AG09309 (cell line): ENCODE results near the gene TNNT2.

Source experiments
- DNase-seq: peaks from one replicate; pipeline ENCODE4 v3.0.0-alpha.2; 2010; ENCODE audit warnings: low read depth
- H3K4me3 ChIP-seq: 2 replicates; pipeline ENCODE4 v1.5.1; 2011; ENCODE audit warnings: mild to moderate bottlenecking, low read depth, low read length, moderate library complexity; ENCODE audit not compliant: control insufficient read depth
- CTCF ChIP-seq: IDR thresholded peaks from 2 replicates; pipeline ENCODE4 v1.5.1; 2011; ENCODE audit warnings: mild to moderate bottlenecking, low read depth, low read length, inconsistent platforms; ENCODE audit not compliant: insufficient read depth, control insufficient read depth; ENCODE audit errors: missing control alignments

TNNT2 gene

GRCh38 chr1:201335174-201335870 lies 42.2 kb downstream of the TNNT2 start:
- no peak for TF ChIP-seq CTCF
- DNase-seq = no peak
- no peak overlapping the region for H3K4me3 ChIP-seq

GRCh38 chr1:201334325-201335173 lies 42.9 kb downstream of the TNNT2 start:
- H3K4me3 ChIP-seq = no peak overlapping the region
- DNase-seq = no peak
- no peak for TF ChIP-seq CTCF

- no peak for TF ChIP-seq CTCF
- DNase-seq = no peak
- H3K4me3 ChIP-seq = no peak overlapping the region
Measured at GRCh38 chr1:201332616-201333335, 44.7 kb downstream of the TNNT2 start.

GRCh38 chr1:201332021-201332420 lies 45.5 kb downstream of the TNNT2 start:
- no peak overlapping the region for H3K4me3 ChIP-seq
- DNase-seq = no peak
- TF ChIP-seq CTCF = no peak

GRCh38 chr1:201331166-201331565 lies 46.3 kb downstream of the TNNT2 start:
- no peak for DNase-seq
- no peak for TF ChIP-seq CTCF
- no peak overlapping the region for H3K4me3 ChIP-seq

GRCh38 chr1:201330541-201330940 lies 46.9 kb downstream of the TNNT2 start:
- no peak for DNase-seq
- no peak for TF ChIP-seq CTCF
- H3K4me3 ChIP-seq = no peak overlapping the region
